Measurements from ENCODE around the gene CIAO2A.

DNA sequence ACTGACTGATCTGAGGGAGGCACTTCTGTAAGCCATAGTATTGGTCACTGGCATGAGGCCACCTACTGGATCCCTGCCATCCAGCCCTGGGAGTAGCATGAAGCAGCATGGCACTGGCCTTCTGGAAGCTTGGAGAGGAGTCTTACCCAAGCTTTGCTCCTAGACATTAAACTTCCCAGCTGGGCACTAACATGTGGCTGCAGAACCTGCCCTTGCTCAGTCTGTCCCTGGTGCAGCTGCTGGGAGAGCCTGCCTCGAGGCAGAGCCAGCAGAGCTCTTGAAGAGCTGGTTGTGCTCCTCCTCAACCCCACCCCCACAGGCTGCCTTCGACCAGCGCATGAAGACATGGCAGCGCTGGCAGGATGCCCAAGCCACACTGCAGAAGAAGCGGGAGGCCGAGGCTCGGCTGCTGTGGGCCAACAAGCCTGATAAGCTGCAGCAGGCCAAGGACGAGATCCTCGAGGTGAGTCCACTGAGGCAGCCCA lies 40.7 kb upstream of the CIAO2A start:
- TF ChIP-seq, protein P1, sequence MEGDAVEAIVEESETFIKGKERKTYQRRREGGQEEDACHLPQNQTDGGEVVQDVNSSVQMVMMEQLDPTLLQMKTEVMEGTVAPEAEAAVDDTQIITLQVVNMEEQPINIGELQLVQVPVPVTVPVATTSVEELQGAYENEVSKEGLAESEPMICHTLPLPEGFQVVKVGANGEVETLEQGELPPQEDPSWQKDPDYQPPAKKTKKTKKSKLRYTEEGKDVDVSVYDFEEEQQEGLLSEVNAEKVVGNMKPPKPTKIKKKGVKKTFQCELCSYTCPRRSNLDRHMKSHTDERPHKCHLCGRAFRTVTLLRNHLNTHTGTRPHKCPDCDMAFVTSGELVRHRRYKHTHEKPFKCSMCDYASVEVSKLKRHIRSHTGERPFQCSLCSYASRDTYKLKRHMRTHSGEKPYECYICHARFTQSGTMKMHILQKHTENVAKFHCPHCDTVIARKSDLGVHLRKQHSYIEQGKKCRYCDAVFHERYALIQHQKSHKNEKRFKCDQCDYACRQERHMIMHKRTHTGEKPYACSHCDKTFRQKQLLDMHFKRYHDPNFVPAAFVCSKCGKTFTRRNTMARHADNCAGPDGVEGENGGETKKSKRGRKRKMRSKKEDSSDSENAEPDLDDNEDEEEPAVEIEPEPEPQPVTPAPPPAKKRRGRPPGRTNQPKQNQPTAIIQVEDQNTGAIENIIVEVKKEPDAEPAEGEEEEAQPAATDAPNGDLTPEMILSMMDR (IDR thresholded peaks at IDR 0.05): no peak
- no peak for TF ChIP-seq POLR2A (IDR thresholded peaks at IDR 0.05)
- no peak for TF ChIP-seq EP300 (IDR thresholded peaks at IDR 0.05)
